Thyroid gland (tissue), 4 donors: Measurements from ENCODE around the gene TRIM6. TPM values are rescaled to one million over a fixed set of nuclear protein-coding genes. Genes with fewer than 3 reads are reported as not detected.
A peak's percentile ranks its signal among the peaks of the same experiment; 100 is the strongest.

ENCODE experiments used
- DNase-seq, 2 donors: peaks; one replicate each; pipeline ENCODE4 v3.0.0-alpha.2; 2019
- H3K27ac ChIP-seq, 3 donors: fragments of 200-600 bp; sonication (generic); 1 replicate in 2 of 3; 2 replicates in 1 of 3; pipeline ENCODE4 v1.5.1; 2016 to 2019; ENCODE audit warnings: mild to moderate bottlenecking in 1 of 3, moderate library complexity in 1 of 3
- H3K27me3 ChIP-seq: fragments of 200-600 bp; sonication (generic); one replicate; pipeline ENCODE4 v1.5.1; 2019
- H3K36me3 ChIP-seq, 2 donors: fragments of 200-600 bp; sonication (generic); one replicate each; pipeline ENCODE4 v1.5.1; 2016 to 2019
- H3K4me1 ChIP-seq, 2 donors: fragments of 200-600 bp; sonication (generic); one replicate each; pipeline ENCODE4 v1.5.1; 2017 to 2019
- H3K4me3 ChIP-seq, 3 donors: fragments of 200-600 bp; sonication (generic); replicated peaks in 1 of 3; 1 replicate in 2 of 3; 2 replicates in 1 of 3; pipeline ENCODE4 v1.5.1; 2016; ENCODE audit warnings: mild to moderate bottlenecking in 1 of 3
- H3K9me3 ChIP-seq: fragments of 200-600 bp; sonication (generic); one replicate; pipeline ENCODE4 v1.5.1; 2017
- CTCF ChIP-seq, 6 experiments: fragments of 200-600 bp in 3 of 6; fragments of 450-650 bp in 3 of 6; sonication (generic) in 3 of 6; IDR thresholded peaks; one replicate each; pipeline ENCODE4 v1.5.1; 2016 to 2019; ENCODE audit warnings: antibody characterized with exemption in 6 of 6, mild to moderate bottlenecking in 2 of 6, inconsistent platforms in 1 of 6, moderate library complexity in 1 of 6
- POLR2A ChIP-seq, 2 donors: fragments of 450-650 bp; IDR thresholded peaks; one replicate each; pipeline ENCODE4 v1.6.1; 2017; ENCODE audit warnings: antibody characterized with exemption in 2 of 2, mild to moderate bottlenecking in 2 of 2, moderate library complexity in 1 of 2
- WGBS, 2 donors: methylation state at CpG; one replicate each; pipeline ENCODE4 v1.1.5; 2017; 5-methylcytosine and 5-hydroxymethylcytosine counted together
- intact Hi-C: fragments of 100-400 bp; cut with DNase I; formaldehyde crosslinking; loops from one replicate; pipeline ENCODE4 v1.15.1; 2023
- total RNA-seq, 4 donors: library from RNA; depleted of rRNA; stranded (reverse); fragments of >200 nt; gene quantifications; one replicate each; pipeline ENCODE4 v1.2.3, GENCODE V29; 2016

The TRIM6 gene
- total RNA-seq: 1 to 10 TPM; 7.1 to 9.6 (median 9.2) TPM

GRCh38 chr11:5596607-5597201, at the start of gene TRIM6:
TSS of gene TRIM6 (plus strand) at chr11:5596637. CDS start at chr11:5596898, 261 bp downstream.
- Histone ChIP-seq H3K4me1 (peaks cover 16 to 29% of the 10 kb centered on the region in 2 donors), H3K9me3 (no peaks in the 10 kb centered on the region), H3K4me3 (peak within 1 kb of the TSS; percentile 30 to 54 (median 35)), H3K27ac (peak within 1 kb of the TSS; percentile 53 to 84 (median 70)), H3K36me3 (no peaks in the 10 kb centered on the region), H3K27me3 (no peaks in the 10 kb centered on the region)
- WGBS, 2 donors: 10 to 12% methylated on average over 9 to 14 of the region's 20 CpGs
- intact Hi-C loops: loop anchor here (10.0 kb wide), 1 partner anchor 68 kb away; no protein-coding TSS in a partner anchor
- DNase-seq: peak; percentile 63 to 70
- TF ChIP-seq POLR2A (IDR thresholded peaks at IDR 0.05) (peak in 1 of 2 donors; percentile 40), CTCF (IDR thresholded peaks at IDR 0.05) (no peak)

GRCh38 chr11:5547982-5548381, 48.5 kb upstream of the TRIM6 start:
- no peak overlapping the region for H3K4me3 ChIP-seq
- H3K27ac ChIP-seq: no peak overlapping the region
- H3K4me1 ChIP-seq: peaks cover 0 to 2% of the 10 kb centered on the region in 2 donors
- intact Hi-C loops: no loop called here
- no peak for DNase-seq
- H3K9me3 ChIP-seq: no peaks in the 10 kb centered on the region
- TF ChIP-seq POLR2A (IDR thresholded peaks at IDR 0.05): no peak
- no peak for TF ChIP-seq CTCF (IDR thresholded peaks at IDR 0.05)
- no peaks in the 10 kb centered on the region for H3K36me3 ChIP-seq
- 92 to 96% methylated on average over 1 of the region's 1 CpG for WGBS, 2 donors
- H3K27me3 ChIP-seq: no peaks in the 10 kb centered on the region

GRCh38 chr11:5548440-5548839, 48.0 kb upstream of the TRIM6 start, which contains the start of gene OR52H1:
TSS of gene OR52H1 (minus strand) at chr11:5548540. CDS start at chr11:5545505, 3,035 bp downstream.
- WGBS, 2 donors: 50 to 61% methylated on average over 1 of the region's 1 CpG
- no peak for DNase-seq
- H3K9me3 ChIP-seq: no peaks in the 10 kb centered on the region
- H3K4me3 ChIP-seq: no peak within 1 kb of the TSS
- H3K27me3 ChIP-seq: no peaks in the 10 kb centered on the region
- H3K27ac ChIP-seq: no peak within 1 kb of the TSS
- H3K4me1 ChIP-seq: peaks cover 0 to 4% of the 10 kb centered on the region in 2 donors
- intact Hi-C loops: no loop called here
- no peak for TF ChIP-seq POLR2A (IDR thresholded peaks at IDR 0.05)
- no peak for TF ChIP-seq CTCF (IDR thresholded peaks at IDR 0.05)
- no peaks in the 10 kb centered on the region for H3K36me3 ChIP-seq

- Histone ChIP-seq H3K4me3 (no peak overlapping the region), H3K27ac (no peak overlapping the region), H3K36me3 (no peaks in the 10 kb centered on the region), H3K27me3 (no peaks in the 10 kb centered on the region), H3K4me1 (peaks cover 0 to 4% of the 10 kb centered on the region in 2 donors), H3K9me3 (no peaks in the 10 kb centered on the region)
- intact Hi-C loops: no loop called here
- TF ChIP-seq POLR2A (IDR thresholded peaks at IDR 0.05) (no peak), CTCF (IDR thresholded peaks at IDR 0.05) (no peak)
- 88 to 90% methylated on average over 5 of the region's 5 CpGs for WGBS, 2 donors
- no peak for DNase-seq
Measured at GRCh38 chr11:5550440-5551095, 45.9 kb upstream of the TRIM6 start.

- DNase-seq: no peak
Measured at GRCh38 chr11:5553343-5553742, 43.1 kb upstream of the TRIM6 start.

More at GRCh38 chr11:5553343-5553742, 43.1 kb upstream of the TRIM6 start:
- Histone ChIP-seq H3K27me3 (no peaks in the 10 kb centered on the region), H3K4me1 (peaks cover 0 to 4% of the 10 kb centered on the region in 2 donors), H3K4me3 (no peak overlapping the region), H3K9me3 (no peaks in the 10 kb centered on the region), H3K27ac (no peak overlapping the region), H3K36me3 (no peaks in the 10 kb centered on the region)
- intact Hi-C loops: no loop called here
- TF ChIP-seq POLR2A (IDR thresholded peaks at IDR 0.05) (no peak), CTCF (IDR thresholded peaks at IDR 0.05) (peak in 1 of 6 experiments; percentile 12)
